Suppressor macrophage treated with lipopolysaccharide for 1 hour (primary cell): ENCODE results near the gene C1QTNF3.
A peak's percentile ranks its signal among the peaks of the same experiment; 100 is the strongest.
"Not testable (repeated sequence)": the region's sequence is repeated elsewhere in the genome, so short reads cannot be mapped to it uniquely, and the experiment has no call there.

Experiments used
- DNase-seq, 3 donors: peaks; one replicate each; pipeline ENCODE4 v3.0.0-alpha.2; 2020 to 2022

Gene C1QTNF3

GRCh38 chr5:34043099-34043876 is at the start of gene C1QTNF3:
C1QTNF3 (minus strand) TSS chr5:34043213; CDS start chr5:34043125, 88 bp downstream.
- no peak for DNase-seq

- DNase-seq, result not testable (repeated sequence)
Observed at GRCh38 chr5:34091039-34091438, 48.0 kb upstream of the C1QTNF3 start.

- not testable (repeated sequence) for DNase-seq
Observed at GRCh38 chr5:34089802-34090201, 46.8 kb upstream of the C1QTNF3 start.

- DNase-seq, result not testable (repeated sequence)
Observed at GRCh38 chr5:34087728-34088127, 44.7 kb upstream of the C1QTNF3 start.

GRCh38 chr5:34083898-34084297 is 40.9 kb upstream of the C1QTNF3 start:
- DNase-seq, result not testable (repeated sequence)

GRCh38 chr5:34079505-34079904 is 36.5 kb upstream of the C1QTNF3 start:
- DNase-seq, result not testable (repeated sequence)

- not testable (repeated sequence) for DNase-seq
Observed at GRCh38 chr5:34077636-34078035, 34.6 kb upstream of the C1QTNF3 start.

- DNase-seq, result peak in 1 of 3 donors; percentile 21
Observed at GRCh38 chr5:34076719-34077364, 33.8 kb upstream of the C1QTNF3 start.

GRCh38 chr5:34074472-34074871 is 31.5 kb upstream of the C1QTNF3 start:
- not testable (repeated sequence) for DNase-seq

- DNase-seq, result not testable (repeated sequence)
Observed at GRCh38 chr5:34074071-34074470, 31.1 kb upstream of the C1QTNF3 start.

- DNase-seq, result not testable (repeated sequence)
Observed at GRCh38 chr5:34070626-34071025, 27.6 kb upstream of the C1QTNF3 start.

- no peak for DNase-seq
Observed at GRCh38 chr5:34064656-34065055, 21.6 kb upstream of the C1QTNF3 start.

- no peak for DNase-seq
Observed at GRCh38 chr5:34062419-34062818, 19.4 kb upstream of the C1QTNF3 start.

GRCh38 chr5:34061993-34062392 is 19.0 kb upstream of the C1QTNF3 start:
- no peak for DNase-seq

- no peak for DNase-seq
Observed at GRCh38 chr5:34059977-34060376, 17.0 kb upstream of the C1QTNF3 start.

- no peak for DNase-seq
Observed at GRCh38 chr5:34058532-34058931, 15.5 kb upstream of the C1QTNF3 start.

- DNase-seq, result no peak
Observed at GRCh38 chr5:34057569-34057968, 14.6 kb upstream of the C1QTNF3 start.

- DNase-seq, result no peak
Observed at GRCh38 chr5:34057118-34057517, 14.1 kb upstream of the C1QTNF3 start.

- DNase-seq, result no peak
Observed at GRCh38 chr5:34055667-34056066, 12.7 kb upstream of the C1QTNF3 start.

- peak in 1 of 3 donors; percentile 9 for DNase-seq
Observed at GRCh38 chr5:34054400-34054729, 11.4 kb upstream of the C1QTNF3 start.

- no peak for DNase-seq
Observed at GRCh38 chr5:34053571-34054399, 10.8 kb upstream of the C1QTNF3 start.

- peak in 1 of 3 donors; percentile 5 for DNase-seq
Observed at GRCh38 chr5:34053133-34053532, 10.1 kb upstream of the C1QTNF3 start.

GRCh38 chr5:34051374-34051980 is 8.5 kb upstream of the C1QTNF3 start:
- DNase-seq, result peak in 1 of 3 donors; percentile 6
